GM12872 (cell line): ENCODE results near the gene PBLD.

Experiments
- TF ChIP-seq, protein P1 (sequence below): IDR thresholded peaks from 3 replicates; pipeline ENCODE4 v1.5.1; 2011; ENCODE audit warnings: low read depth, mild to moderate bottlenecking, low read length, moderate library complexity; ENCODE audit not compliant: insufficient read depth

The PBLD gene

DNA sequence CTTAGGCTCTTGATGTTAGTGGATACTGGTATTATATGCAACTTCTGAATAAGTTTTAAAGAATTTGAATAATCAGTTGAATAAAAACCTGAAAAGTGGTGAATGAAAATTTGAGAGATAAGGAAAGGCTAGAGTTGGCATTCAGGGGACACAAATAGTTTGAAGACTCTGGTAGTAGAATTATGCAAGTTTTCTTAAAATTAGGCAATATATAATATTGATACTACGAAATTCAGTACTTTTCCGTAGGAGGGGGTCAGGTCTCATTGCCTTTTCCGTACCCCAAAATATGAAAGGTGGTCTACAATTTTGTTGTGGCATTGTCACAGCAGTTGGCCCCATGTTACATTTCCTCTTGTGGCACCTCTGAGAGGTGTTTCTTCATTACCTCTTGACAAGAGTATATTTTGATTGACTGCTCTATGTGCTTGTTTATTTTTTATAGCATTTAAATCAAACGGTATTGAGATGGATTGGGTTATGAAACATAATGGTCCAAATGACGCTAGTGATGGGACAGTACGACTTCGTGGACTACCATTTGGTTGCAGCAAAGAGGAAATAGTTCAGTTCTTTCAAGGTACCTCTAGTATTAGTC lies 4.1 kb upstream of the PBLD start:
- TF ChIP-seq, protein P1, sequence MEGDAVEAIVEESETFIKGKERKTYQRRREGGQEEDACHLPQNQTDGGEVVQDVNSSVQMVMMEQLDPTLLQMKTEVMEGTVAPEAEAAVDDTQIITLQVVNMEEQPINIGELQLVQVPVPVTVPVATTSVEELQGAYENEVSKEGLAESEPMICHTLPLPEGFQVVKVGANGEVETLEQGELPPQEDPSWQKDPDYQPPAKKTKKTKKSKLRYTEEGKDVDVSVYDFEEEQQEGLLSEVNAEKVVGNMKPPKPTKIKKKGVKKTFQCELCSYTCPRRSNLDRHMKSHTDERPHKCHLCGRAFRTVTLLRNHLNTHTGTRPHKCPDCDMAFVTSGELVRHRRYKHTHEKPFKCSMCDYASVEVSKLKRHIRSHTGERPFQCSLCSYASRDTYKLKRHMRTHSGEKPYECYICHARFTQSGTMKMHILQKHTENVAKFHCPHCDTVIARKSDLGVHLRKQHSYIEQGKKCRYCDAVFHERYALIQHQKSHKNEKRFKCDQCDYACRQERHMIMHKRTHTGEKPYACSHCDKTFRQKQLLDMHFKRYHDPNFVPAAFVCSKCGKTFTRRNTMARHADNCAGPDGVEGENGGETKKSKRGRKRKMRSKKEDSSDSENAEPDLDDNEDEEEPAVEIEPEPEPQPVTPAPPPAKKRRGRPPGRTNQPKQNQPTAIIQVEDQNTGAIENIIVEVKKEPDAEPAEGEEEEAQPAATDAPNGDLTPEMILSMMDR = no peak

DNA sequence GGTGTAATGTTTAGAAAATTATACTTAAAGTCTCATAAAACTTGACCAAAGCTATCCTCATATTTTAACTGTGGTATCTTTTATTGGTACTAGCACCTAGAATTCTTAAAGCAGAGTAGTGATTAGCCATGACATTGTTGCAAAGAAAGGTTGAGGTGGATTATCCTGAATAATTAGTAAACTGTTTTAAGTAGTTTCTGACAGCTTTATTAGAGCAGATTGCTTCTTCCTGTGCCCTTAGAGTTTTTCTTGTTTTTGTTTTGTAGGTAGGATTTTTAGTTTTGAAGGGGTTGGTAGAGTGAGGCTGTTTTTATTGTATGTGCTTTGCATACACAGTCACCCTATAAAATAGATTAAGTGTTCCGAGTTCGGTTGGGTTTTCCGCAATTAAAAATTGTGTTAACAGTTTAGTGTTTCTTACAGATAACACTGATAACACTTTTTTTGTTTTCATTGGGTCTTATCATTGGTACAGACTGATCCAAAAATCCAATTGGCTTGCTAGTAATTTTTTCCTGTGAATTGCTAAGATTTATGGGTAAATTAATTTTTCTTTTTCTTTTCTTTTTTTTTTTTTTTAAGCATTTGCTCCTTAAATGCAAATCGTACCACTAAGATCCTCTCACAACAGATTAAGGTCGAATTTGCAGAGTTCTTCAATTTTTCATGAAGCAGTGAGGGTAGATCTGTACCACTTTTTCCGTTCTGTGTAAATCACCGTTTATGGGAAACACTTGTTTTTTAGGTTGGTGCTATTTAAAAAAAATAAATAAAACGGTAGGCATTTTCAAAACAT lies 2.1 kb upstream of the PBLD start:
- TF ChIP-seq, protein P1 = no peak

DNA sequence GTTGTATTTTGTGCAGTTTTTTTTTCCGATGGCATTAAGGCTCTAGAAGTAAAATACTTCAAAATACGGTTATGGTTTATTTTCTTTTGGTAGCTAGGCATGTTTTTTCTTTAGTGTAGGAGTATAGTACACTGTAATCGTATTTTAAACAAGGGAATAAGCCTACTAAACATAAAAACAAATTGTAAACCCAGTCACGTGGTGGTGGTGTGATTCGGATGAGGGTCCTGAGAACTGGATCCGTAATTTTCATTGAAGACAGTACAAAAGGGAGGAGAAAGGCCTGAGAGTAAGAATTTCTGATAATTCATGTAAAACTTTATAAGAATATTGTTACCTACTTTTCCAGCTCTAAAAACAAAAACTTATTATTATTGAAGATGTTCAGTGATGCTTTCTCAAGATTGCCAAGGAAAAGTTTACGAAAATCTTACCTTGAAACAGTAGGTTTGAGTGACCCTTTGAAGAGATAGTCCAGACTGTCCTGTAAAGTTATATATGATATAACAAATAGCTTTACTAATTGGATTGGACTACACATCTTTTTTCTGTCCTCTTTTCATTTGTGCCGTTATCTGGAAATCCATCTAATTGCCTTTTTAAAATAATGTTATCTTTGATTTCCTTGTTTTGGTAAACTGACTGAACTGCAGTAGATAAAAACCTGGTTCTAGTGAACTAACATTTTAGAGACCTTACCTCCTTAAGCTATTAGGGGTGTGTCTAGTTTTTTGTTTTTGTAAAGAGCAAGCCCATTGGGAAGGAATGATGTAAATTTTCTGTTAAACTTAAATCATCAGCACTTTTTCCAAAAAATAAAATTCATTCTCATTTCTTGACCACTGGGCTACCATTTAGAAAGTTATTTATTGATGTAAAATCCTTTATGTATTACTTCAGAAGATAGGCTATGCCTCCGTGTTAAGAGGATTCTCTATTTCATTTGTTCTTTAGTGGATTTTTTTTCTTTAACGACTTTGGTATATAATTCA lies 1.0 kb upstream of the PBLD start:
- TF ChIP-seq, protein P1 = no peak

DNA sequence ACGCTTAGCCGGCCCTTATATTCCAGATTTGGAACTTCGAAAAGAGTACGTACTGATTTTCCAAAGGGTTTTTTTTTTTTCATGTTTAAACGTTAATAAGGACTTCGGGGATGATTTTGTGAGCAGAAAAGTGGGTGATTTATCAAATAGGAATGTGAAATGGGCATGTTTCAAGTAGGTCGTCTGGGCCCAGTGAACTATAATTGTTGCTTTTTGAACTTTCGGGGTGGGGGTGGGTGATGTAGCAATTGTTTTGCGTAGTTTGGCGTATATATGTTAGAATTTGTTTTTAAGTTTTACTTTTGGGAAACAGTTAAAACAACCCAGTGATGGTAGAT lies 299 bp upstream of the PBLD start:
- TF ChIP-seq, protein P1 = no peak

DNA sequence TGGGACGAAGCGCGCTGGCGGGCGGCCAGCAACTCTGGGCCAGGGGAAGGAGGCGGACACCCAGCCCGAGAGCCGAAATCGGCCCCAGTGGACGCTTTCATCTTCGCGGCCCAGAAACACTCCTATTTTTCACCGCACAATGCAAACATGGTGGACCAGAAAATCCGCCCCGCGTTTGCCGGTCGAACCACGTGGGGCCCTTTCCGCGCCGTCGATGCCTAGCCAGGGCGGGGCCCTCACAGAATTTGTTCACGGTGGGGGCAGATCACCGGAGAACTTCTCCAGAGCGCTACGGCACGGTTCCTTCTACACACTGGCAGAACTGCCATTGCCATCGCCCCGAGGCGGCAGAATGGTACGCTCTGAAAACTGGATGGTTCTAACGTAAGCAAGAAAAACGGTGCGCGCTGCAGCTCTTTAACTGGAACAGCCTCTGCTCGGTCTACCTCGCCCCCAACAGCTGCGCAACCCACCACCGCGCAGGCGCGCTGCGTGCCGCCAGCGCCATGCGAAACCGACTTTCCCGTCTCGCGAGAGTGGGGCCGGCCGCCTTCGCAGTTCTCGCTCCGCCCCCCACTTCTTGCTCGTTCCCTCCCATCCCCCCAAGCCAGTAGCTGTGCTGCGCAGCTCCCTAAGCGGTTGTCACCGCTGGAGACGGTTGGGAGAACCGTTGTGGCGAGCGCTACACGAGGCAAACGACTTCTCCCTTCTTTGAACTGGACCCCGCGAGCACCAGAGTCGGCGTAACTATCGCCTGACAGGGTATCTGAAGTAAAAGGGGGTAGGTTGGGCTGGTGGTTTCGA lies 1.1 kb downstream of the PBLD start, which contains the start of gene HNRNPH3:
TSS of gene HNRNPH3 (plus strand) at position 610 of the 804 bp plus-strand sequence. CDS start 5,158 bp downstream, outside the sequence.
- TF ChIP-seq, protein P1 = no peak

DNA sequence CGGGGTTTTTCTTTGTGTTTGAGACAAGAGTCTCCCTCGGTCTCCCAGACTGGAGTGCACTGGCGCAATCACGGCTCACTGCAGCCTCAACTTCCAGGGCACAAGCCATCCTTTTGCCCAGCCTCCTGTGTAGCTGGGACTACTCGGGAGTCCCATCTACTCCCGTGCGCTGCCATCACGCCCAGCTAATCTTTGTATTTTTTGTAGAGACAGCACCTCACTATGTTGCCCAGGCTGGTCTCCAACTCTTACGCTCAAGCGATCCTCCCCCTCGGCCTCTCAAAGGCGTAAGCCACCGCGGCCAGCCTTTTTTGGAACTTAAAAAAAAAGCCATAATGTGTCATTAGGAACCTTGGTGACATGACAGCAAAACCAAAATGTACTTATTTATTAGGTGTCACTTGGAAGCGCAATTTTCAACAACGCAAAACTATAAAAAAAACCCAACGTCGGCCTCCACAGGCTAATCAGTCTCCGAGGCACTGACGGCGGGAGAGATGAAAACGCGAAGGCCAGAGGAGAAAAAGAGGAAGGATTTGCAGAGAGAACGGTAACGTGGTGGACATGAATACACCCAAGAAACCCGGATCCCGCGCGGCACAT lies 1.8 kb downstream of the PBLD start:
- TF ChIP-seq, protein P1 = no peak
